Ascending aorta (tissue), 2 donors: Measurements from ENCODE around the gene MCHR2. TPM values are rescaled to one million over a fixed set of nuclear protein-coding genes. Genes with fewer than 3 reads are reported as not detected.

Experiments
- DNase-seq, 2 donors: peaks; one replicate each; pipeline ENCODE4 v3.0.0-alpha.2; 2019; ENCODE audit warnings: low spot score in 2 of 2
- H3K27ac ChIP-seq, 2 donors: fragments of 200-600 bp; sonication (generic); one replicate each; pipeline ENCODE4 v1.5.1; 2016 to 2017; ENCODE audit warnings: mild to moderate bottlenecking in 1 of 2
- H3K27me3 ChIP-seq: fragments of 200-600 bp; sonication (generic); one replicate; pipeline ENCODE4 v1.5.1; 2017
- H3K36me3 ChIP-seq, 2 donors: fragments of 200-600 bp; sonication (generic); one replicate each; pipeline ENCODE4 v1.5.1; 2016
- H3K4me1 ChIP-seq, 2 donors: fragments of 200-600 bp; sonication (generic); one replicate each; pipeline ENCODE4 v1.5.1; 2016 to 2017; ENCODE audit warnings: mild to moderate bottlenecking in 1 of 2
- H3K4me3 ChIP-seq, 2 donors: fragments of 200-600 bp; sonication (generic); one replicate each; pipeline ENCODE4 v1.5.1; 2016 to 2017; ENCODE audit warnings: mild to moderate bottlenecking in 1 of 2
- H3K9me3 ChIP-seq, 2 donors: fragments of 200-600 bp; sonication (generic); one replicate each; pipeline ENCODE4 v1.5.1; 2016
- CTCF ChIP-seq, 3 experiments: fragments of 200-600 bp in 2 of 3; fragments of 450-650 bp in 1 of 3; sonication (generic) in 2 of 3; IDR thresholded peaks; one replicate each; pipeline ENCODE4 v1.5.1; 2016 to 2019; ENCODE audit warnings: antibody characterized with exemption in 3 of 3, mild to moderate bottlenecking in 1 of 3, moderate library complexity in 1 of 3
- intact Hi-C: fragments of 100-400 bp; cut with DNase I; formaldehyde crosslinking; loops from one replicate; pipeline ENCODE4 v1.15.1; 2023
- total RNA-seq: library from RNA; depleted of rRNA; stranded (reverse); fragments of >200 nt; gene quantifications from one replicate; pipeline ENCODE4 v1.1.0, GENCODE V29; 2016

Gene MCHR2
- total RNA-seq, 1 donor from 2014 or later, result not detected

GRCh38 chr6:99905209-99906106, 88.6 kb downstream of the MCHR2 start:
- Histone ChIP-seq H3K4me3 (no peak overlapping the region), H3K27me3 (no peaks in the 10 kb centered on the region), H3K36me3 (no peaks in the 10 kb centered on the region), H3K27ac (no peak overlapping the region), H3K9me3 (no peaks in the 10 kb centered on the region), H3K4me1 (no peaks in the 10 kb centered on the region)
- DNase-seq, result no peak
- peak in 1 of 3 experiments; percentile 27 for TF ChIP-seq CTCF (IDR thresholded peaks at IDR 0.05)
- intact Hi-C loops, result no loop called here

GRCh38 chr6:99901596-99902384, 92.2 kb downstream of the MCHR2 start:
- no peak for DNase-seq
- H3K9me3 ChIP-seq, result no peaks in the 10 kb centered on the region
- H3K27me3 ChIP-seq, result no peaks in the 10 kb centered on the region
- TF ChIP-seq CTCF (IDR thresholded peaks at IDR 0.05), result no peak
- no peak overlapping the region for H3K27ac ChIP-seq
- intact Hi-C loops, result no loop called here
- H3K4me1 ChIP-seq, result no peaks in the 10 kb centered on the region
- H3K36me3 ChIP-seq, result no peaks in the 10 kb centered on the region
- no peak overlapping the region for H3K4me3 ChIP-seq

DNA sequence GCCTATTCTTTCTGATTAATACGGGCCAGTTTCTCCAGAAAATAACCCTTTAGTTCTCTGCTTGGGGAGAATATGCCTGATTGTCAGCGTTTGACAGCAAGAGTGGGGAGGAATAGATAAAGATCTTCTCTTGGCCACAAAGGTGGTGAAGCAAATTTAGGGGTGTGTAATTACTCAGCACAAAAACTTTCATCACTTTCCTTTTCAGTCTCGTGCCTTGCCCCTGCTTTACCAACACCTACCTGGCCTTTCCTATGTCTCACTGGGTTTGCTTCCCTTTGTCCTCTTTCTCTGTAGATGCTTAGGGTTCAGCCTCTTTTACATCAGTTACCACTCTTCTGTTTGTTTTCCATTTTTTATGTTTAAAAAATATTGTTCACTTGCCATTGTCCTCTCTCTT, 99.2 kb downstream of the MCHR2 start:
- no peak overlapping the region for H3K27ac ChIP-seq
- no peak overlapping the region for H3K4me3 ChIP-seq
- no peaks in the 10 kb centered on the region for H3K9me3 ChIP-seq
- H3K36me3 ChIP-seq, result no peaks in the 10 kb centered on the region
- intact Hi-C loops, result no loop called here
- H3K27me3 ChIP-seq, result no peaks in the 10 kb centered on the region
- no peak for TF ChIP-seq CTCF (IDR thresholded peaks at IDR 0.05)
- DNase-seq, result no peak
- no peaks in the 10 kb centered on the region for H3K4me1 ChIP-seq

DNA sequence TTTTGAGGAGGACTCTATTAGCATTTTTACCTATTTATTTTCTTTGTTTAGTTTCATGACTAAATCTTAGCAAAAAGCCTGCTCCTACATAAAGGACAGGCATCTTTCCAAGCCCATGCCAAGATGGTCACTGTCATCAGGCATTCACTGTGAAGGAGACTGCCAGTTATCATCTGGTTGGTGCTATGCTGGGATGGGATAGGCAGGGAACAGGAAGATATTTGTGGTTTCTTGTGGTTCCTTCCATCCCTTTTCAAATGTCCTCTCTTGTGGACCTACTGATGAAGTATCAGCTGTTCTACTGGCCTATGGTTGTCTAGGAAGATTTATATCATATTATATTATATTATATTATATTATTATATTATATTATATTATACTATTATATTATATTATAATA, 107.0 kb downstream of the MCHR2 start:
- H3K9me3 ChIP-seq, result no peaks in the 10 kb centered on the region
- H3K4me3 ChIP-seq, result no peak overlapping the region
- intact Hi-C loops, result no loop called here
- H3K4me1 ChIP-seq, result no peaks in the 10 kb centered on the region
- TF ChIP-seq CTCF (IDR thresholded peaks at IDR 0.05), result no peak
- DNase-seq, result no peak
- no peaks in the 10 kb centered on the region for H3K27me3 ChIP-seq
- H3K27ac ChIP-seq, result no peak overlapping the region
- H3K36me3 ChIP-seq, result no peaks in the 10 kb centered on the region

DNA sequence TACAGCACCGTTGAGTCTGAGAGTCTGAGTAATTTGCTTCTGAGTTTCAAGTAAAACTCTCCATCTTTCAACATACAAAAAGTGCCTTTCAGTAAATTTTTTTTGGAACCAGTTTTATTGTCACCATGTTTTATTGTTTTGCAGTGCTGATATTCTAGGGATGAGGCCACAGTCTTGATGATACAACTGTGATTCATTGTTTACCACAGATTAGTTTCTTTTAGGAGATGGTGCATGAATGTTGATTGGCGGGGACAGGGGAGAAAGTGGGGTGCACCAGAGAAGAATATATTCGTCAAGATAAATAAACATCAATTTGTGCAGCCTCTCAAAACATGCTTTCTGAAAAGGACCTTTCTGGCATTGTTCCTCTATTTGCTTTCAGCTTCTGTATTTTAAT, 109.0 kb downstream of the MCHR2 start:
- no peaks in the 10 kb centered on the region for H3K4me1 ChIP-seq
- no peak for TF ChIP-seq CTCF (IDR thresholded peaks at IDR 0.05)
- H3K36me3 ChIP-seq, result no peaks in the 10 kb centered on the region
- no peak overlapping the region for H3K27ac ChIP-seq
- H3K9me3 ChIP-seq, result no peaks in the 10 kb centered on the region
- H3K27me3 ChIP-seq, result no peaks in the 10 kb centered on the region
- no peak overlapping the region for H3K4me3 ChIP-seq
- intact Hi-C loops, result no loop called here
- DNase-seq, result no peak
